H1 (cell line): ENCODE measurements around the gene JAG2. TPM values are rescaled to one million over a fixed set of nuclear protein-coding genes. Genes with fewer than 3 reads are reported as not detected.

Source experiments
- CTCF ChIA-PET: fragments of 300-600 bp; sonication (Branson Sonifier 250); formaldehyde crosslinking; loops from one replicate; lab custom pipeline; 2021; ENCODE audit not compliant: partially characterized antibody; lab: Charles Lee
- POLR2A ChIA-PET: fragments of 300-600 bp; sonication (Branson Sonifier 250); formaldehyde crosslinking; loops from one replicate; lab custom pipeline; 2021; ENCODE audit warnings: inconsistent platforms; ENCODE audit not compliant: partially characterized antibody; lab: Charles Lee
- DNase-seq, 2 experiments: peaks; one replicate each; pipeline versions ENCODE4 v3.0.0 to v3.0.0-alpha.2; 2010 to 2022; ENCODE audit warnings: low spot score in 2 of 2, low read depth in 1 of 2, mixed read lengths in 1 of 2
- FAIRE-seq: peaks from 2 replicates; lab custom pipeline; 2011; peaks lifted over from hg19 to GRCh38; lab: Jason Lieb, UNC
- H2AFZ ChIP-seq: 2 replicates; pipeline ENCODE4 v1.8.1; 2012; ENCODE audit warnings: low read length, inconsistent platforms
- H2AK5ac ChIP-seq: 2 replicates; pipeline ENCODE4 v1.6.1; 2013; ENCODE audit warnings: low read depth, low read length
- H2BK120ac ChIP-seq: replicated peaks from 2 replicates; pipeline ENCODE3; 2013; ENCODE audit warnings: low read depth, low read length, inconsistent platforms
- H2BK12ac ChIP-seq: 2 replicates; pipeline ENCODE4 v1.6.1; 2013; ENCODE audit warnings: low read depth, low read length
- H2BK15ac ChIP-seq: 2 replicates; pipeline ENCODE4 v1.6.1; 2013; ENCODE audit warnings: low read length
- H2BK20ac ChIP-seq: 2 replicates; pipeline ENCODE4 v1.6.1; 2013; ENCODE audit warnings: low read length
- H2BK5ac ChIP-seq: 2 replicates; pipeline ENCODE4 v1.6.1; 2013; ENCODE audit warnings: low read depth, low read length
- H3K14ac ChIP-seq: 2 replicates; pipeline ENCODE4 v1.6.1; 2013; ENCODE audit warnings: inconsistent platforms; ENCODE audit not compliant: insufficient read length
- H3K18ac ChIP-seq: 2 replicates; pipeline ENCODE4 v1.6.1; 2013; ENCODE audit warnings: low read length; ENCODE audit errors: extremely low read depth
- H3K23ac ChIP-seq: 2 replicates; pipeline ENCODE4 v1.6.1; 2013; ENCODE audit warnings: inconsistent platforms; ENCODE audit not compliant: insufficient read length
- H3K23me2 ChIP-seq: 2 replicates; pipeline ENCODE4 v1.6.1; 2013; ENCODE audit warnings: low read depth, low read length
- H3K27ac ChIP-seq: 2 replicates; pipeline ENCODE4 v1.6.1; 2011; ENCODE audit warnings: low read depth, low read length, inconsistent platforms
- H3K27me3 ChIP-seq, 4 experiments: replicated peaks in 1 of 4; 1 replicate in 1 of 4; 2 replicates in 3 of 4; pipeline versions ENCODE4 v1.6.1 to v1.8.1; 2011 to 2013; ENCODE audit warnings: low read length in 3 of 4, mild to moderate bottlenecking in 3 of 4, inconsistent platforms in 2 of 4, mixed read lengths in 2 of 4, moderate library complexity in 1 of 4; ENCODE audit not compliant: control insufficient read depth in 3 of 4, insufficient read depth in 3 of 4; ENCODE audit errors: extremely low read depth in 1 of 4
- H3K36me3 ChIP-seq, 4 experiments: 2 replicates each; pipeline versions ENCODE4 v1.6.1 to v1.8.1; 2011 to 2013; ENCODE audit warnings: mild to moderate bottlenecking in 4 of 4, low read length in 3 of 4, moderate library complexity in 2 of 4, control low read depth in 1 of 4, inconsistent platforms in 1 of 4; ENCODE audit not compliant: insufficient read depth in 4 of 4, control insufficient read depth in 2 of 4
- H3K4ac ChIP-seq: replicated peaks from 2 replicates; pipeline ENCODE3; 2013; ENCODE audit warnings: low read length, low read depth, mixed read lengths, inconsistent platforms; ENCODE audit not compliant: insufficient read length
- H3K4me1 ChIP-seq, 4 experiments: replicated peaks in 1 of 4; 1 replicate in 1 of 4; 2 replicates in 3 of 4; pipeline versions ENCODE4 v1.6.1 to v1.8.1; 2011 to 2013; ENCODE audit warnings: low read length in 3 of 4, inconsistent platforms in 2 of 4, mixed read lengths in 1 of 4; ENCODE audit not compliant: insufficient read depth in 4 of 4, control insufficient read depth in 3 of 4
- H3K4me2 ChIP-seq, 2 experiments: 2 replicates each; pipeline versions ENCODE4 v1.6.1 to v1.8.1; 2011 to 2013; ENCODE audit warnings: low read depth in 2 of 2, low read length in 2 of 2, control low read depth in 1 of 2, inconsistent platforms in 1 of 2, mild to moderate bottlenecking in 1 of 2; ENCODE audit not compliant: insufficient read depth in 1 of 2
- H3K4me3 ChIP-seq, 4 experiments: fragments of 200-600, 300-600 bp in 1 of 4; sonication (generic), shearing (Covaris generic), sonication (Bioruptor Twin) in 1 of 4; 2 replicates each; pipeline versions ENCODE4 v1.5.1 to v1.8.1; 2011 to 2016; ENCODE audit warnings: low read length in 4 of 4, low read depth in 3 of 4, control low read depth in 2 of 4, inconsistent platforms in 2 of 4, mild to moderate bottlenecking in 2 of 4, mixed read lengths in 1 of 4, moderate library complexity in 1 of 4; ENCODE audit not compliant: insufficient read depth in 2 of 4; ENCODE audit errors: extremely low read depth in 1 of 4
- H3K56ac ChIP-seq: replicated peaks from 2 replicates; pipeline ENCODE3; 2013; ENCODE audit warnings: low read depth, mild to moderate bottlenecking, mixed read lengths, low read length, inconsistent platforms; ENCODE audit not compliant: insufficient read length
- H3K79me1 ChIP-seq: 2 replicates; pipeline ENCODE4 v1.6.1; 2013; ENCODE audit warnings: low read depth, low read length, control low read depth
- H3K79me2 ChIP-seq, 2 experiments: 2 replicates each; pipeline versions ENCODE4 v1.6.1 to v1.8.1; 2012 to 2013; ENCODE audit warnings: low read length in 2 of 2, mild to moderate bottlenecking in 2 of 2, inconsistent platforms in 1 of 2; ENCODE audit not compliant: insufficient read depth in 2 of 2, control insufficient read depth in 1 of 2
- H3K9ac ChIP-seq, 4 experiments: replicated peaks in 1 of 4; 1 replicate in 1 of 4; 2 replicates in 3 of 4; pipeline versions ENCODE4 v1.6.1 to v1.8.1; 2011 to 2013; ENCODE audit warnings: low read depth in 3 of 4, low read length in 3 of 4, control low read depth in 2 of 4, mild to moderate bottlenecking in 2 of 4, moderate library complexity in 2 of 4, inconsistent platforms in 1 of 4; ENCODE audit errors: extremely low read depth in 1 of 4
- H3K9me3 ChIP-seq, 2 experiments: 2 replicates each; pipeline versions ENCODE4 v1.6.1 to v1.8.1; 2012 to 2013; ENCODE audit warnings: mild to moderate bottlenecking in 2 of 2, moderate library complexity in 2 of 2, control low read depth in 1 of 2, inconsistent platforms in 1 of 2, low read depth in 1 of 2, low read length in 1 of 2, mixed read lengths in 1 of 2; ENCODE audit not compliant: insufficient read depth in 2 of 2
- H4K20me1 ChIP-seq, 2 experiments: replicated peaks in 1 of 2; 2 replicates each; pipeline versions ENCODE3 to v1.8.1; 2011 to 2013; ENCODE audit warnings: inconsistent platforms in 2 of 2, low read length in 2 of 2, mild to moderate bottlenecking in 1 of 2; ENCODE audit not compliant: insufficient read depth in 2 of 2, control insufficient read depth in 1 of 2
- H4K5ac ChIP-seq: 2 replicates; pipeline ENCODE4 v1.6.1; 2013; ENCODE audit warnings: low read length, low read depth, mixed read lengths, inconsistent platforms; ENCODE audit not compliant: insufficient read length
- H4K8ac ChIP-seq: 2 replicates; pipeline ENCODE4 v1.8.0; 2013; ENCODE audit warnings: mild to moderate bottlenecking, moderate library complexity, low read length, inconsistent platforms; ENCODE audit not compliant: insufficient read depth; ENCODE audit errors: extremely low read depth
- H4K91ac ChIP-seq: replicated peaks from 2 replicates; pipeline ENCODE3; 2013; ENCODE audit warnings: low read length, mixed read lengths, inconsistent platforms; ENCODE audit not compliant: insufficient read length
- EGR1 ChIP-seq: IDR thresholded peaks from 2 replicates; pipeline ENCODE4 v1.6.1; 2011; ENCODE audit warnings: low read depth, low read length, borderline replicate concordance
- POLR2AphosphoS5 ChIP-seq: IDR thresholded peaks from 2 replicates; pipeline ENCODE4 v1.6.1; 2011; ENCODE audit warnings: low read depth, low read length
- RFX5 ChIP-seq: IDR thresholded peaks from 2 replicates; pipeline ENCODE4 v1.6.1; 2011; ENCODE audit warnings: low read depth, low read length, improper control_type of control experiment, borderline replicate concordance
- WGBS, 2 experiments: shearing (Covaris generic) in 1 of 2; methylation state at CpG; one replicate each; pipeline versions ENCODE4 v1.1.6 to v1.1.7; 2013 to 2015; ENCODE audit warnings: low lambda C conversion rate in 2 of 2, mixed read lengths in 2 of 2, inconsistent platforms in 1 of 2, low coverage in 1 of 2, missing lambda C conversion rate in 1 of 2; ENCODE audit not compliant: insufficient replicate concordance in 2 of 2, insufficient coverage in 1 of 2, insufficient read length in 1 of 2; ENCODE audit errors: extremely low coverage in 1 of 2, missing lambda C conversion rate in 1 of 2; 5-methylcytosine and 5-hydroxymethylcytosine counted together
- polyA plus RNA-seq, 7 experiments: library from polyadenylated mRNA; depleted of rRNA in 3 of 7; stranded (reverse) in 5 of 7; unstranded in 2 of 7; fragments of >200 nt in 5 of 7; fragments of 200-250 nt in 2 of 7; gene quantifications; 1 replicate in 5 of 7; 2 replicates in 1 of 7; 4 replicates in 1 of 7; pipeline versions ENCODE4 v1.2.1 to v1.2.3, GENCODE V29; 2011 to 2013; ENCODE audit warnings: missing spikeins in 2 of 7, mixed read lengths in 2 of 7
- total RNA-seq: library from RNA; stranded (reverse); fragmentation: NEBNext Ultra II Directional; extraction: Animal tissue kit (Norgen Biotek cat#: 25700); gene quantifications from 2 replicates; pipeline ENCODE4 v1.2.1, GENCODE V29; 2021
- TF ChIP-seq, protein P1 (sequence below): IDR thresholded peaks from 2 replicates; pipeline ENCODE4 v1.6.1; 2012; ENCODE audit warnings: inconsistent platforms

The JAG2 gene
- total and polyA plus RNA-seq, 2 of the 8 experiments (the other 6 are each of a cell fraction or from before 2014, with no cell fraction given) = 2.8 to 6.2 TPM

DNA sequence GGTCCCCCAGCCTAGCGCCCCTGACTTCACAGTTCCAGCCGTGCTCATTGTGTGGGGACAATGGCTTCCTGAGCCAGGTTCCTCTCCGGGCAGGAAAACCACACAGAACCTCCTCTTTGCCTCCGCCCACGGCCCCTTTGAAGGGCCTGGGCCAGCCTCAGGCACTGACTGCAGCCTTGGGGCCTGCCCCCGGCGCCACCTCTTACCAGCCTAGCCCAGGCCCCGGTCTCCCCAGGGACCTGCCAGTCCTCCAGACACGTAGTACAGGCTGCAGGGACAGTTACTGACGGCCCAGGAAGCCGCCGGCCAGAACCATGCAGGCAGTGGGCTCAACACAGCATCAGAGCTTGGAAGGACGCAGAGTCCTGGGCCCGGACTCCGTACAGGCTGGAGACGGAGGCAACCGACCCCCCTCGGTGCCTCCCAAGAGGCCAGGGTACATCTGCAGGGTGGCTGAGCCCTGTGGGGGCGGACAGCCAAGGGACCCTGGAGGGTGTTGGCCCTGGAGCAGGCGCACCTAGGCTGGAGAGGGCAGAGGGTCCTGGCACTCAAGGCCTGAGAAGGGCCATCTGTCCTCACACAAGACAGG, 33.4 kb upstream of the JAG2 start:
- POLR2A ChIA-PET = no interaction called here
- TF ChIP-seq RFX5 = no peak
- TF ChIP-seq POLR2AphosphoS5 = no peak
- TF ChIP-seq, protein P1, sequence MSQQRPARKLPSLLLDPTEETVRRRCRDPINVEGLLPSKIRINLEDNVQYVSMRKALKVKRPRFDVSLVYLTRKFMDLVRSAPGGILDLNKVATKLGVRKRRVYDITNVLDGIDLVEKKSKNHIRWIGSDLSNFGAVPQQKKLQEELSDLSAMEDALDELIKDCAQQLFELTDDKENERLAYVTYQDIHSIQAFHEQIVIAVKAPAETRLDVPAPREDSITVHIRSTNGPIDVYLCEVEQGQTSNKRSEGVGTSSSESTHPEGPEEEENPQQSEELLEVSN = no peak
- TF ChIP-seq EGR1 = peak; percentile 26; the same call in 1 of the 2 replicates

More for the DNA sequence above, 33.4 kb upstream of the JAG2 start:
- peaks cover 0 to 14% (median 4%) of the 10 kb centered on the region in 4 experiments; a peak in 5 of 7 replicates for H3K4me1 ChIP-seq
- H4K8ac ChIP-seq = 0 out of 2 replicates have a peak overlapping the region, but pooled peaks have one; percentile 35
- no peak overlapping the region for H2BK5ac ChIP-seq
- no peak overlapping the region for H2BK120ac ChIP-seq
- H3K4me2 ChIP-seq = no peak overlapping the region
- H3K9ac ChIP-seq = no peak overlapping the region
- H2BK12ac ChIP-seq = 0 out of 2 replicates have a peak overlapping the region, but pooled peaks have one; percentile 27
- no peaks in the 10 kb centered on the region for H3K36me3 ChIP-seq
- H3K27me3 ChIP-seq = peaks cover 0 to 15% (median 12%) of the 10 kb centered on the region in 4 experiments; a peak in 4 of 7 replicates
- H2BK20ac ChIP-seq = no peak overlapping the region
- DNase-seq (no peak), FAIRE-seq (no peak)
- WGBS, 2 experiments = 89% methylated on average over 18 of the region's 20 CpGs; no CpG with 5 or more reads in 1 of the 2 experiments
- no peak overlapping the region for H3K14ac ChIP-seq
- H3K23ac ChIP-seq = no peak overlapping the region
- H2AK5ac ChIP-seq = no peak overlapping the region
- H3K56ac ChIP-seq = no peak overlapping the region
- H4K91ac ChIP-seq = no peak overlapping the region
- no peak overlapping the region for H4K5ac ChIP-seq
- peak overlapping the region; percentile 78 for H3K4ac ChIP-seq
- H3K27ac ChIP-seq = no peak overlapping the region
- CTCF ChIA-PET = interaction anchor here (0.9 to 6.2 kb wide), 28 partner anchors 10 to 279 kb away, joined by 3 to 36 read pairs (median 6); partner anchors contain the start of gene BTBD6
- no peaks in the 10 kb centered on the region for H3K9me3 ChIP-seq
- H3K23me2 ChIP-seq = no peaks in the 10 kb centered on the region
- no peak overlapping the region for H3K18ac ChIP-seq
- no peak overlapping the region for H3K4me3 ChIP-seq
- H3K79me1 ChIP-seq = no peaks in the 10 kb centered on the region
- H2AFZ ChIP-seq = no peak overlapping the region
- H3K79me2 ChIP-seq = no peaks in the 10 kb centered on the region
- H2BK15ac ChIP-seq = no peak overlapping the region
- H4K20me1 ChIP-seq = peaks cover 3 to 8% of the 10 kb centered on the region in 2 experiments
